ENCODE data around the gene MGAT1. TPM values are rescaled to one million over a fixed set of nuclear protein-coding genes. Genes with fewer than 3 reads are reported as not detected.

MGAT1 gene
- total RNA-seq (ENCODE audit: unreplicated experiment) = 45.6 TPM
- long read RNA-seq, partial matches to known transcripts = 0 of 10 reads
- long read RNA-seq, other reads (novel, unspliced or antisense) = 1 of 10 reads

- peak; percentile 86 for DNase-seq
- Mint-ChIP-seq H3K36me3 (ENCODE audit: unreplicated experiment) (no peaks in the 10 kb centered on the region), H3K4me3 (ENCODE audit: unreplicated experiment) (peak within 1 kb of the TSS; percentile 83), H3K27ac (ENCODE audit: unreplicated experiment) (peak within 1 kb of the TSS; percentile 53), H3K27me3 (ENCODE audit: unreplicated experiment) (peaks cover 6% of the 10 kb centered on the region), H3K4me1 (ENCODE audit: low read depth, unreplicated experiment) (peaks cover 34% of the 10 kb centered on the region), H3K9me3 (ENCODE audit: unreplicated experiment) (peaks cover 8% of the 10 kb centered on the region)
- TF ChIP-seq, protein P1, sequence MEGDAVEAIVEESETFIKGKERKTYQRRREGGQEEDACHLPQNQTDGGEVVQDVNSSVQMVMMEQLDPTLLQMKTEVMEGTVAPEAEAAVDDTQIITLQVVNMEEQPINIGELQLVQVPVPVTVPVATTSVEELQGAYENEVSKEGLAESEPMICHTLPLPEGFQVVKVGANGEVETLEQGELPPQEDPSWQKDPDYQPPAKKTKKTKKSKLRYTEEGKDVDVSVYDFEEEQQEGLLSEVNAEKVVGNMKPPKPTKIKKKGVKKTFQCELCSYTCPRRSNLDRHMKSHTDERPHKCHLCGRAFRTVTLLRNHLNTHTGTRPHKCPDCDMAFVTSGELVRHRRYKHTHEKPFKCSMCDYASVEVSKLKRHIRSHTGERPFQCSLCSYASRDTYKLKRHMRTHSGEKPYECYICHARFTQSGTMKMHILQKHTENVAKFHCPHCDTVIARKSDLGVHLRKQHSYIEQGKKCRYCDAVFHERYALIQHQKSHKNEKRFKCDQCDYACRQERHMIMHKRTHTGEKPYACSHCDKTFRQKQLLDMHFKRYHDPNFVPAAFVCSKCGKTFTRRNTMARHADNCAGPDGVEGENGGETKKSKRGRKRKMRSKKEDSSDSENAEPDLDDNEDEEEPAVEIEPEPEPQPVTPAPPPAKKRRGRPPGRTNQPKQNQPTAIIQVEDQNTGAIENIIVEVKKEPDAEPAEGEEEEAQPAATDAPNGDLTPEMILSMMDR (IDR thresholded peaks at IDR 0.05; ENCODE audit: partially characterized antibody, unreplicated experiment) = no peak
These were observed at the start of gene MGAT1 for GRCh38 chr5:180802325-180803180. TSS of gene MGAT1 (minus strand) at chr5:180802806. CDS start at chr5:180792971, 9,835 bp downstream.

GRCh38 chr5:180850434-180851078 lies 48.0 kb upstream of the MGAT1 start:
- DNase-seq = no peak
- no peaks in the 10 kb centered on the region for H3K4me1 Mint-ChIP-seq (ENCODE audit: low read depth, unreplicated experiment)
- H3K27ac Mint-ChIP-seq (ENCODE audit: unreplicated experiment) = no peak overlapping the region
- TF ChIP-seq, protein P1 (IDR thresholded peaks at IDR 0.05; ENCODE audit: partially characterized antibody, unreplicated experiment) = no peak
- no peak overlapping the region for H3K4me3 Mint-ChIP-seq (ENCODE audit: unreplicated experiment)
- H3K9me3 Mint-ChIP-seq (ENCODE audit: unreplicated experiment) = peaks cover 10% of the 10 kb centered on the region
- H3K36me3 Mint-ChIP-seq (ENCODE audit: unreplicated experiment) = peaks cover 63% of the 10 kb centered on the region
- H3K27me3 Mint-ChIP-seq (ENCODE audit: unreplicated experiment) = no peaks in the 10 kb centered on the region

DNA sequence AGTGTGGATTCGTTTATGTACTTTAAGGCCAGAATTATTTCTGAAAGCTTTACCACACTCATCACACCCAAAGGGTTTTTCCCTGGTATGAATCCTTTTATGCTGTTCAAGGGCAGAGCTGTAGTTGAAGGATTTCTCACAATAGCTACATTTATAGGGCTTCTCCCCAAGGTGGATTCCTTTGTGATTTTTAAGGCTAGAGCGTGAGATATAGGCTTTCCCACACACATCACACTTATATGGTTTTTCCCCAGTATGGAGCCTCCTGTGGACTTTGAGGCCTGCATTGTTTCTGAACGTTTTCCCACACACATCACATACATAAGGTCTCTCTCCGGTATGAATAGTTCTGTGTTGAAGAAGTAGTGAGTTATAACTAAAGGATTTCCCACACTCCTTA lies 47.2 kb upstream of the MGAT1 start:
- TF ChIP-seq, protein P1 (IDR thresholded peaks at IDR 0.05; ENCODE audit: partially characterized antibody, unreplicated experiment) = no peak
- DNase-seq = no peak
- Mint-ChIP-seq H3K27ac (ENCODE audit: unreplicated experiment) (no peak overlapping the region), H3K9me3 (ENCODE audit: unreplicated experiment) (peaks cover 10% of the 10 kb centered on the region), H3K4me1 (ENCODE audit: low read depth, unreplicated experiment) (no peaks in the 10 kb centered on the region), H3K4me3 (ENCODE audit: unreplicated experiment) (no peak overlapping the region), H3K36me3 (ENCODE audit: unreplicated experiment) (peaks cover 64% of the 10 kb centered on the region), H3K27me3 (ENCODE audit: unreplicated experiment) (no peaks in the 10 kb centered on the region)

- no peaks in the 10 kb centered on the region for H3K4me1 Mint-ChIP-seq (ENCODE audit: low read depth, unreplicated experiment)
These were observed 46.3 kb upstream of the MGAT1 start for GRCh38 chr5:180848878-180849277.

More at GRCh38 chr5:180848878-180849277, 46.3 kb upstream of the MGAT1 start:
- Mint-ChIP-seq H3K27ac (ENCODE audit: unreplicated experiment) (no peak overlapping the region), H3K9me3 (ENCODE audit: unreplicated experiment) (peaks cover 10% of the 10 kb centered on the region), H3K27me3 (ENCODE audit: unreplicated experiment) (no peaks in the 10 kb centered on the region), H3K36me3 (ENCODE audit: unreplicated experiment) (peaks cover 64% of the 10 kb centered on the region), H3K4me3 (ENCODE audit: unreplicated experiment) (no peak overlapping the region)
- TF ChIP-seq, protein P1 (IDR thresholded peaks at IDR 0.05; ENCODE audit: partially characterized antibody, unreplicated experiment) = peak; percentile 35
- no peak for DNase-seq
